Hair follicle dermal papilla cell (primary cell): ENCODE measurements around the gene PTPRA. TPM values are rescaled to one million over a fixed set of nuclear protein-coding genes. Genes with fewer than 3 reads are reported as not detected.

Experiments used
- total RNA-seq: library from RNA; depleted of rRNA; stranded (reverse); fragments of >200 nt; gene quantifications from 2 replicates; pipeline ENCODE4 v1.2.3, GENCODE V29; 2012

Gene PTPRA, protein sequence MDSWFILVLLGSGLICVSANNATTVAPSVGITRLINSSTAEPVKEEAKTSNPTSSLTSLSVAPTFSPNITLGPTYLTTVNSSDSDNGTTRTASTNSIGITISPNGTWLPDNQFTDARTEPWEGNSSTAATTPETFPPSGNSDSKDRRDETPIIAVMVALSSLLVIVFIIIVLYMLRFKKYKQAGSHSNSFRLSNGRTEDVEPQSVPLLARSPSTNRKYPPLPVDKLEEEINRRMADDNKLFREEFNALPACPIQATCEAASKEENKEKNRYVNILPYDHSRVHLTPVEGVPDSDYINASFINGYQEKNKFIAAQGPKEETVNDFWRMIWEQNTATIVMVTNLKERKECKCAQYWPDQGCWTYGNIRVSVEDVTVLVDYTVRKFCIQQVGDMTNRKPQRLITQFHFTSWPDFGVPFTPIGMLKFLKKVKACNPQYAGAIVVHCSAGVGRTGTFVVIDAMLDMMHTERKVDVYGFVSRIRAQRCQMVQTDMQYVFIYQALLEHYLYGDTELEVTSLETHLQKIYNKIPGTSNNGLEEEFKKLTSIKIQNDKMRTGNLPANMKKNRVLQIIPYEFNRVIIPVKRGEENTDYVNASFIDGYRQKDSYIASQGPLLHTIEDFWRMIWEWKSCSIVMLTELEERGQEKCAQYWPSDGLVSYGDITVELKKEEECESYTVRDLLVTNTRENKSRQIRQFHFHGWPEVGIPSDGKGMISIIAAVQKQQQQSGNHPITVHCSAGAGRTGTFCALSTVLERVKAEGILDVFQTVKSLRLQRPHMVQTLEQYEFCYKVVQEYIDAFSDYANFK
- 59.0 and 63.4 TPM in 2 replicates for total RNA-seq

DNA sequence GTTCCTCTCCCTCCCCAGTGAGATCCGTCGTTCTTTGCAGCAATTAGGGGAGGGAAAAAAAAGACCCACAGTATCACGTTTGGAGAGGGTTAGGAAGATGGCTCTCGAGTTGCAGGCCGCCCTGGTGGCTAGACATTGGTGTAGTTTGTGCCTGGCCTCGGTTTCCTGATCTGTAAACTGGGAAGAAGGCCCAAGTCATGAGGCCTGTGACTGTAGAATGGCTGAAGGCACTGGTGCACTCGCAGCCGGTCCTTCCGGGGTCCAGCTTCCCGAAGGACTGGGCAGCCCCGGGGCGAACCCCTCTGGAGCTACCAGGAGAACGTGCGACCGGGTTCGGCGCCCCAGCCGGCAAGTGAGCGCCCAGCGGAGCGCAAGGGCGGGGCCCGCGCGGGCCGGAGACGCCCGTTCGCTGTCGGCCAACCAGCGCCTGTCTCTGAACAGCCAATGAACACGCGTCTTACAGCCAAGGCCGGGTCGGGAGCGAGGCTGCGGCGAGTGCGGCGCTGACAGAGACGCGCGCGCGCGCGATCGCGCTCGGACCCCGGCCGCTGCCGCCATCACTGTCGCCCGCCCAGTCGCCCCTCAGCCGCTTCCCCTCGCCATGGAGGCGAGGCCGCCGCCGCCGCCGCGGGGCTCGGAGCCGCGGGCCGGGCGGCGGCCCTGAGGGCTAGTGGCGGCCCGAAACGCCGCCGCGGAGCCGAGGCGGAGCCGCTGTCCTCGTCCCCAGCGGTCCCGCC is at the start of gene PTPRA:
Gene PTPRA (plus strand): TSS at position 472 of the 737 bp plus-strand sequence. CDS start 90,797 bp downstream, outside the sequence.

GRCh38 chr20:2840138-2840966 is 32.9 kb upstream of the PTPRA start, which contains the start of the genes PCED1A and VPS16:
TSS of gene PCED1A (minus strand) at chr20:2840655. CDS start at chr20:2839912, 743 bp downstream.
TSS of gene VPS16 (plus strand) at chr20:2840745. CDS start at chr20:2840775, 30 bp downstream.

DNA sequence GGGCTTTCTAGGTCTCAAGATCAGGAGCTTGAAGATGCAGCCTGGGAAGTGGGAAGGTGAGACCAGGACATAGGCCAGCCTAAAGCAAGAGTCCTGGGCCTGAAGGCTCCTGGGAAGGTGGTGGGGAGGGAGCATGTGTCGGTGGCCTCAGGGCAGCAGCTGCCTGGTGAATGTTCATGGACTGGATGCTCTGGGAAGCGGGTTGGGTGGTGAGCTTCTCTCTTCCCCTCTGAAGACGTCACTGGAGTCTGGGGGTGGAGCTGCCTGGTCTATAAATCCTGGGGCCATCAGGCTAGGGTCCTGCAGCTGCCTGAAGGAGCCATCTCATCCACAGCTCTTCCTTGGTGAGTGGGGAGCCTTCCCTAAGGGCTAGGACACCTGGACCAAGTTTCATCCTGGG is 170.0 kb downstream of the PTPRA start, which contains the start of gene GNRH2:
Gene GNRH2 (plus strand): TSS at position 301 of the 400 bp plus-strand sequence. CDS start 793 bp downstream, outside the sequence.

GRCh38 chr20:3045816-3046676 is 172.8 kb downstream of the PTPRA start, which contains the start of gene MRPS26:
TSS of gene MRPS26 (plus strand) at chr20:3046052. CDS start at chr20:3046069, 17 bp downstream.

DNA sequence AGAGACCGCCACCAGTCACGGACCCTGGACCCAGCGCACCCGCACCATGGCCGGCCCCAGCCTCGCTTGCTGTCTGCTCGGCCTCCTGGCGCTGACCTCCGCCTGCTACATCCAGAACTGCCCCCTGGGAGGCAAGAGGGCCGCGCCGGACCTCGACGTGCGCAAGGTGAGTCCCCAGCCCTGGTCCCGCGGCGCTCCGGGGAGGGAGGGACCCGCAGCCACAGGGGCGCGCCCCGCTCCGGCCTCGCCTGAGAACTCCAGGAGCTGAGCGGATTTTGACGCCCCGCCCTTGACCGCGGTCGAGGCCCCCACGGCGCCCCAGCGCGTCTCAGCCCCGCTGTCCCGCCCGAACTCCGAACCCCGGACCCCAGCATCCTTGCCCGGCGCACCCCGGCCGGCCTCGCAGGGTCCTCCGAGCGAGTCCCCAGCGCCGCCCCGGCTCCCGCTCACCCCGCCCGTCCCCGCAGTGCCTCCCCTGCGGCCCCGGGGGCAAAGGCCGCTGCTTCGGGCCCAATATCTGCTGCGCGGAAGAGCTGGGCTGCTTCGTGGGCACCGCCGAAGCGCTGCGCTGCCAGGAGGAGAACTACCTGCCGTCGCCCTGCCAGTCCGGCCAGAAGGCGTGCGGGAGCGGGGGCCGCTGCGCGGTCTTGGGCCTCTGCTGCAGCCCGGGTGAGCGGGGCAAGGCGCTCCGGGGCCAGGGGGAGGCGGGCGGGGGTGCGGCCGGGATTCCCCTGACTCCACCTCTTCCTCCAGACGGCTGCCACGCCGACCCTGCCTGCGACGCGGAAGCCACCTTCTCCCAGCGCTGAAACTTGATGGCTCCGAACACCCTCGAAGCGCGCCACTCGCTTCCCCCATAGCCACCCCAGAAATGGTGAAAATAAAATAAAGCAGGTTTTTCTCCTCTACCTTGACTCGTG is 198.6 kb downstream of the PTPRA start, which contains the start of gene OXT:
Gene OXT (plus strand): TSS at position 11 of the 920 bp plus-strand sequence. CDS start 36 bp downstream, at position 47.

GRCh38 chr20:3084283-3084985 is 211.2 kb downstream of the PTPRA start, which contains the start of gene AVP:
TSS of gene AVP (minus strand) at chr20:3084724. CDS start at chr20:3084674, 50 bp downstream.

Other genes starting within 250 kb of the PTPRA start
- 81.8 and 93.3 TPM in 2 replicates for gene NOP56, start 220.8 kb upstream of the PTPRA start, total RNA-seq
- 57.0 and 66.4 TPM in 2 replicates for gene IDH3B, start 209.3 kb upstream of the PTPRA start, total RNA-seq
- gene EBF4, start 180.7 kb upstream of the PTPRA start, total RNA-seq, result 0.73 and 3.1 TPM in 2 replicates
- 0.65 and 0.73 TPM in 2 replicates for gene CPXM1, start 72.9 kb upstream of the PTPRA start, total RNA-seq
- gene C20orf141, start 58.5 kb upstream of the PTPRA start, total RNA-seq, result not detected in 2 replicates
- under 0.01 and 0.49 TPM in 2 replicates for gene TMEM239, start 57.1 kb upstream of the PTPRA start, total RNA-seq
- 37.6 and 38.6 TPM in 2 replicates for gene PCED1A, start 32.8 kb upstream of the PTPRA start, total RNA-seq
- 46.4 and 47.6 TPM in 2 replicates for gene VPS16, start 32.7 kb upstream of the PTPRA start, total RNA-seq
- 0.49 TPM in 1 of 2 replicates, not detected in the other for gene GNRH2, start 170.1 kb downstream of the PTPRA start, total RNA-seq
- gene MRPS26, start 172.6 kb downstream of the PTPRA start, total RNA-seq, result 15.3 and 20.4 TPM in 2 replicates
- not detected in 2 replicates for gene OXT, start 198.1 kb downstream of the PTPRA start, total RNA-seq
- not detected in 2 replicates for gene AVP, start 211.2 kb downstream of the PTPRA start, total RNA-seq